Stomach (tissue), 9 donors: Measurements from ENCODE around the gene IPPK. TPM values are rescaled to one million over a fixed set of nuclear protein-coding genes. Genes with fewer than 3 reads are reported as not detected.

Source experiments
- DNase-seq, 2 donors: peaks; one replicate each; pipeline versions ENCODE4 v3.0.0 to v3.0.0-alpha.2; 2013 to 2019
- H3K27ac ChIP-seq, 5 donors: fragments of 200-600 bp in 4 of 5; sonication (generic) in 4 of 5; one replicate each; pipeline ENCODE4 v1.5.1; 2013 to 2019; ENCODE audit warnings: mild to moderate bottlenecking in 1 of 5, moderate library complexity in 1 of 5
- H3K27me3 ChIP-seq, 3 donors: fragments of 200-600 bp; sonication (generic); one replicate each; pipeline ENCODE4 v1.5.1; 2017 to 2019; ENCODE audit warnings: mixed run types in 1 of 3
- H3K36me3 ChIP-seq, 4 donors: fragments of 200-600 bp; sonication (generic); 1 replicate in 3 of 4; 2 replicates in 1 of 4; pipeline ENCODE4 v1.5.1; 2016 to 2019
- H3K4me1 ChIP-seq, 4 donors: fragments of 200-600 bp; sonication (generic); one replicate each; pipeline ENCODE4 v1.5.1; 2016 to 2019
- H3K4me3 ChIP-seq, 4 donors: fragments of 200-600 bp; sonication (generic) in 3 of 4; one replicate each; pipeline ENCODE4 v1.5.1; 2016 to 2019; ENCODE audit warnings: mild to moderate bottlenecking in 1 of 4
- H3K9me3 ChIP-seq, 4 donors: fragments of 200-600 bp; sonication (generic); one replicate each; pipeline ENCODE4 v1.5.1; 2016 to 2019
- EP300 ChIP-seq: sonication (generic); formaldehyde crosslinking; IDR thresholded peaks from one replicate; pipeline ENCODE4 v1.6.1; 2017; ENCODE audit warnings: antibody characterized with exemption
- POLR2A ChIP-seq, 4 donors: fragments of 450-650 bp; IDR thresholded peaks; one replicate each; pipeline ENCODE4 v1.6.1; 2016; ENCODE audit warnings: antibody characterized with exemption in 4 of 4, control low read depth in 2 of 4, mild to moderate bottlenecking in 1 of 4, moderate library complexity in 1 of 4
- POLR2AphosphoS5 ChIP-seq, 3 donors: sonication (generic); formaldehyde crosslinking; IDR thresholded peaks; one replicate each; pipeline ENCODE4 v1.6.1; 2016; ENCODE audit warnings: antibody characterized with exemption in 3 of 3
- WGBS, 5 donors: extraction: QIAGEN DNeasy Blood & Tissue Kit in 3 of 5; methylation state at CpG; one replicate each; pipeline versions ENCODE4 v1.1.5 to v1.1.7; 2013 to 2018; 5-methylcytosine and 5-hydroxymethylcytosine counted together
- intact Hi-C: fragments of 100-400 bp; cut with DNase I; formaldehyde crosslinking; loops from one replicate; pipeline ENCODE4 v1.15.1; 2023; ENCODE audit warnings: low total_unique reads
- polyA plus RNA-seq, 3 donors: library from polyadenylated mRNA; stranded (reverse); fragments of 200-250 nt; gene quantifications; one replicate each; pipeline ENCODE4 v1.2.3, GENCODE V29; 2013
- total RNA-seq, 5 donors: library from RNA; depleted of rRNA; stranded (reverse); fragments of >200 nt; gene quantifications; one replicate each; pipeline versions ENCODE4 v1.1.0 to v1.2.3, GENCODE V29; 2014 to 2016
- TF ChIP-seq, protein P1 (sequence below), 7 experiments: fragments of 450-650 bp in 4 of 7; fragments of 200-600 bp in 3 of 7; sonication (generic) in 3 of 7; IDR thresholded peaks; one replicate each; pipeline ENCODE4 v1.5.1; 2016 to 2019; ENCODE audit warnings: antibody characterized with exemption in 7 of 7, control low read depth in 2 of 7, mild to moderate bottlenecking in 1 of 7
- donor health status: healthy with polysubstance abuse.
- donor health status: Bipolar disorder and iron deficiency.
- donor health status: healthy.

IPPK gene
- total and polyA plus RNA-seq, 8 donors, result 1.4 to 17.1 (median 10.9) TPM

DNA sequence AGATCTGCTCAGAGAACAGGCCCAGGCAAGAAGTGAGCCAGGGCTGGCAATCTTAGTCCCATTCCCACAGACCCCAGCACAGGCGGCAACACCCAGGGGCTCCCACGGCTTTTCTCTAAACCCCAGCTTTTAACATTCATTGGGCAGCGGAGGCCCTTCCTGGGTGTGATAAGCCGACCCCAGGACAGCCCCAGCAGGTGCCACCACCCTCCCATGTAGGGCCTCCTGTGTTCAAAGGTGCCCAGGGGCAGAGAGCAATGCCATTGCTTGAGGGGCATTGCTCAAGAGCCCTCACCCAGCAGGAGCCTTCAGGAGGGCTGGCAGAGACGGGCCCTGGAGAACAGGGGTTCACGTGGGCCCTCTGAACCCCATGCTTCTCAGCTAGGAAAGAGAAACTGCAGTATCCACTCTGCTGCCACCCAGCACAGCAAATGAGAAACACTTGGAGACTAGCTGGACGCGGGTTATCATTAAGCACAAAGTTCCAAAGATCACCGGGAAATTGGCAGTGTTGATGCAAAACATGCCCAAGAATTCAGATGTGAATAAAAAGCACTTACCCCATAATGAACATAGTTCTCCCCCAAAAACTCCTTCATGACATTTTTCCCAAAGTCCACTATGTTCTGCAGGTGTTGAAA lies 13.9 kb downstream of the IPPK start:
- no peaks in the 10 kb centered on the region for H3K9me3 ChIP-seq
- WGBS, 5 donors, result 79 to 87% (median 84%) methylated on average over 8 to 9 of the region's 9 CpGs
- peaks cover 15 to 74% (median 71%) of the 10 kb centered on the region in 4 donors for H3K36me3 ChIP-seq
- H3K4me1 ChIP-seq, result peaks cover 0 to 14% (median 3%) of the 10 kb centered on the region in 4 donors
- H3K27ac ChIP-seq, result no peak overlapping the region
- no peak for TF ChIP-seq POLR2A (IDR thresholded peaks at IDR 0.05)
- TF ChIP-seq, protein P1, sequence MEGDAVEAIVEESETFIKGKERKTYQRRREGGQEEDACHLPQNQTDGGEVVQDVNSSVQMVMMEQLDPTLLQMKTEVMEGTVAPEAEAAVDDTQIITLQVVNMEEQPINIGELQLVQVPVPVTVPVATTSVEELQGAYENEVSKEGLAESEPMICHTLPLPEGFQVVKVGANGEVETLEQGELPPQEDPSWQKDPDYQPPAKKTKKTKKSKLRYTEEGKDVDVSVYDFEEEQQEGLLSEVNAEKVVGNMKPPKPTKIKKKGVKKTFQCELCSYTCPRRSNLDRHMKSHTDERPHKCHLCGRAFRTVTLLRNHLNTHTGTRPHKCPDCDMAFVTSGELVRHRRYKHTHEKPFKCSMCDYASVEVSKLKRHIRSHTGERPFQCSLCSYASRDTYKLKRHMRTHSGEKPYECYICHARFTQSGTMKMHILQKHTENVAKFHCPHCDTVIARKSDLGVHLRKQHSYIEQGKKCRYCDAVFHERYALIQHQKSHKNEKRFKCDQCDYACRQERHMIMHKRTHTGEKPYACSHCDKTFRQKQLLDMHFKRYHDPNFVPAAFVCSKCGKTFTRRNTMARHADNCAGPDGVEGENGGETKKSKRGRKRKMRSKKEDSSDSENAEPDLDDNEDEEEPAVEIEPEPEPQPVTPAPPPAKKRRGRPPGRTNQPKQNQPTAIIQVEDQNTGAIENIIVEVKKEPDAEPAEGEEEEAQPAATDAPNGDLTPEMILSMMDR (IDR thresholded peaks at IDR 0.05), result no peak
- no peak for TF ChIP-seq EP300
- no peak for TF ChIP-seq POLR2AphosphoS5 (IDR thresholded peaks at IDR 0.05)
- H3K4me3 ChIP-seq, result no peak overlapping the region
- no peaks in the 10 kb centered on the region for H3K27me3 ChIP-seq
- DNase-seq, result no peak
- intact Hi-C loops, result no loop called here

DNA sequence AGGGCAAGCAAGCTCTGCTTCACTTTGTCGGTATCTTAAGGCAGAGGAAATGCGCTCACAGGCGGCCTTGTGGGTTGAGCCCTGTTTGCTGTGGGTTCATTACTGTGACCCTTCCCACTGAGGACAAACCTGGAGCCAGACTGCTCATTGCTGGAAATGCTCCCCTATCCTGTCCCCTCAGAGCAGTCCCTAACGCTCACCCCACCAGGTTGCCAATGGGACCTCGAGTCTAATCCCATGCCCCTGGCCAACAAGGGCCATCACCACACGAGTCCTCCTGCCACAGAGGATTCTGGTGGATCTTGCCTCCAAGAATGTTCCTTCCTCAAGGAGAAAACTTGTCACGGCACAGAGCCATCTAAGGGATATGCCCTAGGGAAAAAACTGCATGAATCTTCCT lies 14.6 kb downstream of the IPPK start:
- no peak for DNase-seq
- Histone ChIP-seq H3K27ac (no peak overlapping the region), H3K36me3 (peaks cover 15 to 80% (median 77%) of the 10 kb centered on the region in 4 donors), H3K9me3 (no peaks in the 10 kb centered on the region), H3K27me3 (no peaks in the 10 kb centered on the region), H3K4me1 (peaks cover 0 to 19% (median 3%) of the 10 kb centered on the region in 4 donors), H3K4me3 (no peak overlapping the region)
- intact Hi-C loops, result no loop called here
- WGBS, 5 donors, result 87 to 97% (median 94%) methylated on average over 6 to 7 of the region's 7 CpGs
- TF ChIP-seq, protein P1 (IDR thresholded peaks at IDR 0.05), result no peak
- TF ChIP-seq POLR2AphosphoS5 (IDR thresholded peaks at IDR 0.05), result no peak

DNA sequence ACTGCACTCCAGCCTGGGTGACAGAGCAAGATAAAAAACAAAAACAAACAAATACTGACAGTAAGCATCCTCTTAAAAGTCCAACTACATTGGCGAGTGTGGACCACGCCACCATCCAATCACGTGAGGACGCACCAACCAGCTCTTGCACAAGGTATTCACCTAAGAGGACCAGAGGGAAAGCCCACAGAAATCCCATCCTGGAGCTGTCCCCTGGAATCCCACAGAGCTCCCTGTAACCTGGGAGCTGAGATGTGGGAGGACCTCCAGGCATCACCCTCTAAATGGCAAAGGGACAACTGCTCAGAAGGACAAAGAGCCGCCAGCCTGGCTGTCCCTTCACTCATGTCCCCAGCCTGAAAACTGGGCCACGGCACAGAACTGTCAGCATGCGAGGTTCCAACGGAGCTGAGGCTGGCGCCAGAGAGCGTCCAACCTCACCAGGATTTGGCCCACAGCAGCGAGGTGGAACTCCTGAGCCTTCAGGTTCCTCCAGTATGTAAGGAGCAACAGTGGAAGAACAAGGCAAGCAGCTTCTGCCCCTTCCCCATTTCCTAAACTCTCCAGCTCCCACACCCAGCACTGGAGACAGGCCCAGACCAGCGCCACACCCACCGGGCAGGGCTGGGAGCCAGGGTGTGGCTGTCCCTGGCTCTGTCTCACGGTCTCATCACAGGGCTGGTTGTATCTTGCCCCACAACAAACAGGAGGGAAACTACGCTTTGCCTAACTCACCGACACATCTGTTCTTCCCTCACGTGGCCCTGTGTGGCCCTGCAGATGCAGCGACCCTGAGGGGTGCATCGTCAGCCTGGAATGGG lies 15.2 kb downstream of the IPPK start:
- TF ChIP-seq POLR2AphosphoS5 (IDR thresholded peaks at IDR 0.05) (no peak), POLR2A (IDR thresholded peaks at IDR 0.05) (no peak), EP300 (no peak)
- TF ChIP-seq, protein P1 (IDR thresholded peaks at IDR 0.05), result no peak
- DNase-seq, result no peak
- Histone ChIP-seq H3K27ac (no peak overlapping the region), H3K4me3 (no peak overlapping the region), H3K9me3 (no peaks in the 10 kb centered on the region), H3K4me1 (peaks cover 0 to 21% (median 3%) of the 10 kb centered on the region in 4 donors), H3K36me3 (peaks cover 15 to 85% (median 78%) of the 10 kb centered on the region in 4 donors), H3K27me3 (no peaks in the 10 kb centered on the region)
- intact Hi-C loops, result no loop called here
- 85 to 93% (median 90%) methylated on average over 19 of the region's 19 CpGs for WGBS, 5 donors

DNA sequence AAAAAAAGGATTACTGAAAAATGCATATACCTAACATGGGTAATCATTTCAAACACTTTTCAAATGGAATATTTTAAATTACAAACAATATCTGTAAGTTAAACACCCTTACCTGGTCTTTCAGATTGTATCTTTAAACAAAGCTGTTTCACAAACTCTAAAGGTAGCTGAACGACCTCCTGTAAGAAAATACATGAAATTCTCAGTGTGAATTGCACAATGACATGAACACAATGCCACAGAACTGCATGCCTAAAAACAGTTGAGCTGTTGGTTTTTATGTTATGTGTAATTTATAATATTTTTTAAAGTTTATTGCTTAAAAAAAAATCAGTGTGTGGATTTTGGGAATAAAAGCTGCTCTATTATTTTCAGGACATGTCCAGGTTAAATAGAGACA lies 17.5 kb downstream of the IPPK start:
- H3K4me3 ChIP-seq, result no peak overlapping the region
- no peaks in the 10 kb centered on the region for H3K27me3 ChIP-seq
- TF ChIP-seq POLR2AphosphoS5 (IDR thresholded peaks at IDR 0.05) (no peak), EP300 (no peak), POLR2A (IDR thresholded peaks at IDR 0.05) (no peak)
- TF ChIP-seq, protein P1 (IDR thresholded peaks at IDR 0.05), result no peak
- intact Hi-C loops, result no loop called here
- no peaks in the 10 kb centered on the region for H3K9me3 ChIP-seq
- H3K36me3 ChIP-seq, result peaks cover 18 to 95% (median 91%) of the 10 kb centered on the region in 4 donors
- H3K27ac ChIP-seq, result no peak overlapping the region
- peaks cover 0 to 21% (median 3%) of the 10 kb centered on the region in 4 donors for H3K4me1 ChIP-seq
- no peak for DNase-seq
- 49 to 77% (median 60%) methylated on average over 1 of the region's 1 CpG for WGBS, 5 donors
